MM.1S (cell line): Measurements from ENCODE around the gene OR14I1.

Experiments used
- DNase-seq: peaks from one replicate; pipeline ENCODE4 v3.0.0-alpha.2; 2015
- H2AFZ ChIP-seq: fragments of 300-600 bp; sonication (generic); 2 replicates; pipeline ENCODE4 v1.6.0; 2016; ENCODE audit warnings: antibody characterized with exemption, low read length
- H3F3A ChIP-seq: fragments of 300-600 bp; sonication (generic); 2 replicates; pipeline ENCODE4 v1.6.1; 2016; ENCODE audit warnings: mild to moderate bottlenecking, antibody characterized with exemption, low read length, moderate library complexity, mixed read lengths; ENCODE audit not compliant: insufficient read depth
- H3K27ac ChIP-seq: fragments of 300-600 bp; sonication (generic); 2 replicates; pipeline ENCODE4 v1.5.1; 2016; ENCODE audit warnings: mild to moderate bottlenecking, low read length
- H3K27me3 ChIP-seq: fragments of 300-600 bp; sonication (generic); replicated peaks from 2 replicates; pipeline ENCODE4 v1.6.0; 2016; ENCODE audit warnings: low read length; ENCODE audit not compliant: insufficient read depth
- H3K36me3 ChIP-seq: fragments of 300-600 bp; sonication (generic); replicated peaks from 2 replicates; pipeline ENCODE4 v1.6.1; 2016; ENCODE audit warnings: mild to moderate bottlenecking, low read length, mixed read lengths; ENCODE audit not compliant: insufficient read depth
- H3K4me1 ChIP-seq: fragments of 300-600 bp; sonication (generic); 2 replicates; pipeline ENCODE4 v1.6.1; 2016; ENCODE audit warnings: low read length, mixed read lengths
- H3K4me2 ChIP-seq: fragments of 300-600 bp; sonication (generic); 2 replicates; pipeline ENCODE4 v1.6.0; 2016; ENCODE audit warnings: low read depth, low read length
- H3K4me3 ChIP-seq: fragments of 300-600 bp; sonication (generic); 2 replicates; pipeline ENCODE4 v1.5.1; 2016; ENCODE audit warnings: low read length, mixed read lengths
- H3K79me2 ChIP-seq: fragments of 300-600 bp; sonication (generic); 2 replicates; pipeline ENCODE4 v1.6.1; 2016; ENCODE audit warnings: mixed run types, low read length, mixed read lengths
- H3K9ac ChIP-seq: fragments of 300-600 bp; sonication (generic); 2 replicates; pipeline ENCODE4 v1.6.1; 2016; ENCODE audit warnings: low read length, mixed read lengths
- H3K9me2 ChIP-seq: fragments of 300-600 bp; sonication (generic); replicated peaks from 2 replicates; pipeline ENCODE4 v1.6.1; 2016; ENCODE audit warnings: mild to moderate bottlenecking, low read length, mixed read lengths; ENCODE audit not compliant: insufficient read depth
- H3K9me3 ChIP-seq: fragments of 300-600 bp; sonication (generic); replicated peaks from 2 replicates; pipeline ENCODE4 v1.6.1; 2016; ENCODE audit warnings: mild to moderate bottlenecking, low read length, mixed read lengths; ENCODE audit not compliant: insufficient read depth
- H4K20me1 ChIP-seq: fragments of 300-600 bp; sonication (generic); 2 replicates; pipeline ENCODE4 v1.6.1; 2016; ENCODE audit warnings: mild to moderate bottlenecking, low read length, moderate library complexity, mixed read lengths; ENCODE audit not compliant: insufficient read depth
- CTCF ChIP-seq: fragments of 300-600 bp; sonication (generic); IDR thresholded peaks from 2 replicates; pipeline ENCODE4 v1.5.1; 2016; ENCODE audit warnings: antibody characterized with exemption, low read length, mixed read lengths
- EZH2 ChIP-seq: fragments of 300-600 bp; sonication (generic); optimal IDR thresholded peaks from 2 replicates; pipeline ENCODE3; 2017; ENCODE audit warnings: low read depth, mild to moderate bottlenecking, antibody characterized with exemption, low read length, mixed read lengths
- EZH2phosphoT487 ChIP-seq: fragments of 300-600 bp; sonication (generic); IDR thresholded peaks from 2 replicates; pipeline ENCODE4 v1.6.1; 2018; ENCODE audit warnings: antibody characterized with exemption, low read length

The OR14I1 gene

GRCh38 chr1:248710305-248710900 lies 7.8 kb upstream of the OR14I1 start:
- Histone ChIP-seq H3K4me2 (no peak overlapping the region), H3K27me3 (no peaks in the 10 kb centered on the region), H3K36me3 (no peaks in the 10 kb centered on the region), H4K20me1 (no peaks in the 10 kb centered on the region), H3F3A (no peaks in the 10 kb centered on the region), H3K9ac (no peak overlapping the region), H3K4me1 (no peaks in the 10 kb centered on the region), H3K79me2 (no peaks in the 10 kb centered on the region), H2AFZ (no peak overlapping the region), H3K27ac (no peak overlapping the region), H3K9me2 (no peaks in the 10 kb centered on the region), H3K9me3 (no peaks in the 10 kb centered on the region), H3K4me3 (no peak overlapping the region)
- no peak for DNase-seq
- TF ChIP-seq EZH2 (no peak), EZH2phosphoT487 (no peak), CTCF (no peak)

GRCh38 chr1:248704606-248705005 lies 2.0 kb upstream of the OR14I1 start:
- H3K4me3 ChIP-seq = no peak overlapping the region
- TF ChIP-seq CTCF (no peak), EZH2phosphoT487 (no peak), EZH2 (no peak)

GRCh38 chr1:248703674-248704073 lies 1.1 kb upstream of the OR14I1 start:
- no peaks in the 10 kb centered on the region for H3K9me2 ChIP-seq
- H3K79me2 ChIP-seq = no peaks in the 10 kb centered on the region
- no peak overlapping the region for H3K4me3 ChIP-seq
- no peaks in the 10 kb centered on the region for H4K20me1 ChIP-seq
- H3K27me3 ChIP-seq = no peaks in the 10 kb centered on the region
- DNase-seq = peak; percentile 19
- H3K9me3 ChIP-seq = no peaks in the 10 kb centered on the region
- H2AFZ ChIP-seq = no peak overlapping the region
- no peaks in the 10 kb centered on the region for H3K4me1 ChIP-seq
- TF ChIP-seq EZH2 = no peak
- peak; percentile 57 for TF ChIP-seq CTCF
- no peak for TF ChIP-seq EZH2phosphoT487
- H3F3A ChIP-seq = no peaks in the 10 kb centered on the region
- no peaks in the 10 kb centered on the region for H3K36me3 ChIP-seq
- no peak overlapping the region for H3K4me2 ChIP-seq
- H3K9ac ChIP-seq = no peak overlapping the region
- H3K27ac ChIP-seq = no peak overlapping the region

More at GRCh38 chr1:248704606-248705005, 2.0 kb upstream of the OR14I1 start:
- Histone ChIP-seq H3K27me3 (no peaks in the 10 kb centered on the region), H3K9ac (no peak overlapping the region), H3F3A (no peaks in the 10 kb centered on the region), H3K36me3 (no peaks in the 10 kb centered on the region), H3K4me2 (no peak overlapping the region), H2AFZ (no peak overlapping the region), H3K27ac (no peak overlapping the region), H3K9me3 (no peaks in the 10 kb centered on the region), H3K4me1 (no peaks in the 10 kb centered on the region), H3K79me2 (no peaks in the 10 kb centered on the region), H4K20me1 (no peaks in the 10 kb centered on the region), H3K9me2 (no peaks in the 10 kb centered on the region)
- no peak for DNase-seq
